Stimulated activated CD8-positive, alpha-beta memory T cell treated with anti-CD3 and anti-CD28 coated beads, Interleukin-12 subunit alpha, Interleukin-12 subunit beta, amount 100 ng/mL, for 1 hour (primary cell): Measurements from ENCODE around the gene RUNX1.

Experiments
- DNase-seq: peaks from one replicate; pipeline ENCODE4 v3.0.0-alpha.2; 2020; ENCODE audit warnings: low read depth

Gene RUNX1

DNA sequence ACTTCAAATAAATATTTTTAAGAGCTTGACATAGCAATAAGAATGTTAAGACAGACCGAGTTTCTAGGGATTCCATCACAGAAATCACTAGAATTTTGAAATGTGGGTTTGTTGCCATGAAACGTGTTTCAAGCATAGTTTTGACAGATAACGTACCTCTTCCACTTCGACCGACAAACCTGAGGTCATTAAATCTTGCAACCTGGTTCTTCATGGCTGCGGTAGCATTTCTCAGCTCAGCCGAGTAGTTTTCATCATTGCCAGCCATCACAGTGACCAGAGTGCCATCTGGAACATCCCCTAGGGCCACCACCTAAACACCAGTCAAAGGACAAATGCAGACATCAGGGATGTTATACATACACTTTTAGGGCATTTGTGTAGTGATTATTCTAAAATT, 168.7 kb downstream of the RUNX1 start:
- DNase-seq: no peak

DNA sequence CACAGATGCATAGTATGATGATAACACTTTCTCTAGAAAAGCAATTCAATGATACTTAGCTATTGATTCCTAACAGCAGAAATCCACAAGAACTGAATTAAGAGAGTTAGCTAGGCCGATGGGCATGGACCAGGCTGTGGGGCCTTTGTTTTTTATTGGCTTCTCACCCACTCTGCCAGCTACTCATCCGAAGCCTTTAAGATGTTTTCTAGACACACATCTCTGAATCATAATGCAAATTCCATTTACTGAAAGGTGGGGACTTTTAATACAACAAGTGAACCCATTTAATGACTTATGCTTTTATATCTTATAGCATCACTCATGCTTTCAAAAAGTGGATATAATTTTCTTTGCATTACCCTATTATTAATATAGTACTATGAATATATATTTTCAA, 170.2 kb downstream of the RUNX1 start:
- no peak for DNase-seq

DNA sequence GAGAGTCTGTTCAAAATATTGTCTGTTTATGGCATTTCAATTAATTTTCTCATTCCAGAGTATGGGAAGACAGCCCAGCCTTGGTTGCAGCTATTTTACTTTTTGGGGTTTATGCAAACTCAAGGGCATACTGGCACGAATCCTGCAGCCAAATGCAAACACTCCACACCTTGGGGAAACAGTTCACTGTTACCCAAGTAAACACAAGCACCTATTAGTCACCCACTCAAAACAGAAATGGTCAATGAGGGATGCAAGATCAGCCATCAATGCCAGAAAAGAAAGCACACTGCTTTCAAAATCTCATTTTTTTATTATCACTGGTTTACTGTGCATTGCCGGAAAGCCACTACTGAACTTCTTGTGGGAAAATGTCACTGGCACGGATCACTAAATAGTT, 170.6 kb downstream of the RUNX1 start:
- no peak for DNase-seq

DNA sequence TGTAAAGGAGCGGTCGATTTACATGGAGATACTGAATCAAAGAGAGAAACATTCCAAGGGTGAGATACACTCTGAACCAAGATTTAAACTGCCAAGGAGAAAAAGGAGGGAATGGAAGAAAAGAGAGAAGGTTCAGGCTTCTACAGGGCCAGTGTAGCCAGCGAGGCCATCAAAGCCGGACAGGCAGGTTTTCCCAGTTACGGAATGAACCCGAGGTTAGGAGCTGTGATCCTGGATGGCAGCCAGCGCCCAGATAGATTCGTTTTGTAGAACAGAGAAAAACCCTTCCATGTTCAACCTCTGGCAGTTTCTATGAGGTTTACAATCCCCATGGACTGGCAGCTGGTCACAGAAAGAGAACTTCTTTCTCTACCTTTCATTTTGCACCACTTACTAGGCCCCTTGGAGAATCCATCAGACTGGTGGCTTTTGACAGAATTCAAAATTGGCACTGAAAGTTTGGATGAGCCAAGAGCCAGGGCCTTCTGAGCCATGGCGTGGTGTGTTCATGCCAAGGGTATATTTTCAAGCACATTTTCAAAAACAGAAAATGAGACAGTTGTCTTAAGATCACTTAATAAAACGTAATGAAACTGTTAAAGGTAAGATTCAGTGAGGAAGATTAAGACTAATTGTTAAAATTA, 171.5 kb downstream of the RUNX1 start:
- no peak for DNase-seq

DNA sequence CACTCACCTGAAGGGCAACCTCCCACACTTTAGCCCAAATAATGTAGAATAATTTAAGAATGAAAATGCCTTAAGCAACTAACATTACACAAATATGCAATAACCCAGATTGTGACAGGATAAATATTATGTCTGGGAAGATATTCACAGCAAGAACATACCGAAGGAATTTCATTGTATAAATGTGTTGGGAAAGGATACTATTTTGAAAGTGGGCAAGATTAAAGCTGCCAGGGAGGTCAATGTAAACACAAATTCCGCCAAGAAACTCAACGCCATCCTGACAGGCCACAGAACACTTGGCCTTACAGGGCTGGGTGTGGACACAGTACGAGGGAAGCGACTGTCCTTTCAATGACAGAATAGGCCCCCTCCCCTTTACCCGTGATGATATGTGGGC, 173.3 kb downstream of the RUNX1 start:
- no peak for DNase-seq

DNA sequence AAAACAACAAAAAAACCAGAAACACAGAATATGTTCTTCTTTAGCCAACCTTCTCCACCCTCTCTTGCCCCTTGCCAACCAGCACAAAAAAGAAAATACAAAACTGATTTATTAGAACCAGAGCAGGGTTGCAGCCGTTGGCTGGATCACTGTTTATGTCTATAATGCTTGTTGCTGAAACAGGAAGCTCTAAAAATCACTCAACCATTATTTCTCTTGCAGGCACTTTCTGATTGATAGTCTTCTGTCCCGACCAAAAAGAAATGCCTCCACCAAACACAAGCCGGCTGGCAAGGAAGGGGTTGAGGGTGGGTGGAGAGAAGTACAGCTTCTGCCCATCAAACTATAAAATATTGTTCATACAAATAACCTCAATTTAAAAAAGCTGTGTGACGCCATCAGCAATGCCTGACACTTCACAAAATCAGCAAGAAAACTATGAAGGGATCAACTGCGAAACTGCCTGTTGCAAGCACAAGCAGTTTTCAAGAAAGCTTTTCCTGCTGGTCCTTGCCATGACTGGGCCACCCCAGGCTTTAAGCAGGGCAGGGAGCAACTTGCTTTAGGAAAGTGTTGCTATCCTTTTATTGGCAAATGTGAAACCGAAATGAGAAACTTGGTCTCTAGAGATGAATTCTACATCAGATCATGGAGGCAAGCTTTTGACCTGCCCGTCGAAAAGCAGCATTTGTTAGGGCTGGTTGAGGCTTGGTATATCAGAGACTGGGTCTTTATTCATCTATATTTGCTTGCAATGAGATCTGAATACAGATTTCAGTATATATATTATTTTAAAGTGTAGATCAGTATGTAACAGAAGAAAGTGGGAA, 174.2 kb downstream of the RUNX1 start:
- DNase-seq: no peak

DNA sequence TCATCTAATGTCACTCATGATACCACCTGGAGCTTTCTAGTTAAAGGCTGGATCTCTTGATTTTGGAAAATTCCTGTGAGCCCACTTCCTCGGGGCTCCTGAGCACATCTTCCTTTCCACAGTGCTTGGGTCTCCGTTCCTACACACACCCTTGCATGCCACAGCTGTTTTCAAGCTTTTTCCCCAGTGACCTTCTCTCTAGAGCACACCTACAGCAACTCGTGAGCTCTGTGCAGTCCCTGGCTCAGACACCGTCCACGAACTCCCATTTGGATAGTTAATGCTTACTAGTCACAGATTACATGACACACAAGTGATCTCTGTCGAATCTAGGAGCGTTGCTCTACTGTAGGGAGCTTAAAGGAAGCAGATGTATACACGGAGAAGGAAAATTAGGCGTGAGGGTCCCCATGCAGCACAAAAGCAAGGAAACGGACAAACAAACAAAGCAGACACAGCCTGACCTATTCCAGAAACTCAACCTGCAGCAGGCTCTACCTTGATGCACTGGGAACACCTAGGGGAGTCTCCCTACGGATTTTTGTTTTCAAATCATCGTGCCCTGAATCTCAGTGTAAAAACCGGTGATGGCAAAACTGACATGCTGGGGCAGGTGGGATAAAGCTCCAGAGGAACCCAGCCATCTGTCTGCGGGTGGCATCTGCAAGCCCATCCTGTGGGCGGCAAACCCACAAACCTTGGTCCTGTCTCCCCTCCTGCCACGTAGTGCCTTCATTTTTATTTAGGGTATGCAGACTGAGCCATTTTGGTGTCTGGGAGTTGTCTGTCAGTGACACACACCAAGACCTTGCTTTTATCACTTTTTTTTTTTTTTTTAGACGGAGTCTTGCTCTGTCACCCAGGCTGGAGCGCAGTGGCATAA, 177.8 kb downstream of the RUNX1 start:
- DNase-seq: no peak

DNA sequence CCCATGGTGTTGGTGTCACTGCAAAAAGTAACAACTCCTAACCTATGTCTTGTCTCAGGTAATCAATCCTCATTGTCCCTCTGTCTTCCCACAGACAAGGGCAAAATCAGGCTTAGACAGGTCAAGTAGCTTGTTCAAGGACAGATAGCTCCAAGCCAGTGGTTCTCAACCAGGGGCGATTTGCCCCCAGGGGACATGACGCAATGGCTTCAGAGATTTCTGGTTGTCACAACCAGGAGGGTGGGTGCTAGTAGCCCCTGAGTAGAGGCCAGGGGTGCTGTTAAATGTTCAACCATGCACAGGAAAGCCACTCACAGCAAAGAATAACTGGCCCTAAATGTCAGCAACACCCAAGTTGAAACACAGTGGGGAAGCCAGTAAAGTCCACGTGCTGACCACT, 178.9 kb downstream of the RUNX1 start:
- no peak for DNase-seq

DNA sequence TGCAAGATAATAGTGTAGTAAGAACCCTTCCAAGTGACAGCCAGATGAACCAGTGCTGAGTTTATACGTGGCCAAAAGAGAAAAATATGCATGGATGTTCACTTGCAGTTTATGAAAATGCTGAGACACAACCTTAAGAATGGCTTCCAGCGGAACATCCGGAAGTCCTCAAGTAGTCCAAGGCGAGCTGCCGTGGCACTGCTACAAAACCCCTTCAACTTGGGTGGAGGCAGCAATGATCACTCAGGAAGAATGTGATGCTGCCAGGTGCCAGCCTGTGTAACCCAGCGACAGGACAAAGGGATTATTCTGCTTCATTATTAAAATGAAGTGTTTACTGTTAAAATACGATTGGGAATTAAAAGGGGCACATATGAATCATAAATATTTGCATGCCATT, 179.6 kb downstream of the RUNX1 start:
- DNase-seq: no peak

DNA sequence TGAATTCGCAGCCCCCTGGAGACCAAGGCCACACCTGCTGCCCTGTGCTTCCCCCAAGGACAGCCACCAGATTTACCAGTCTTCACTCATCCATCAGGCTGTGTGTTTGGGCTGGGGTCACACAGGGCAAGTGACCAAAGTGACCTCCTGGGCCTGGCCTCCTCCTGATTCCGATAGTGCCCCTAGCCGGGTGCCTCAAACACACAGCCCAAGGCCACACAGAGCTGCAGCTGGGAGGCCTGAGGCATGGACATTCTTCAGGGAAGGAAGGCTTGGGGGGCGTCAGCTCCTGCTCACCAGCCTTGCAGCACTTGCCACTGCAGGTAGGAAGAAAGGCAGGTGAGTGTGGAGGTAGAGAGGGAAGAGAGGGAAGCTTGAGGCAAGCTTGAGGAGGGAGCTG, 181.3 kb downstream of the RUNX1 start:
- no peak for DNase-seq

DNA sequence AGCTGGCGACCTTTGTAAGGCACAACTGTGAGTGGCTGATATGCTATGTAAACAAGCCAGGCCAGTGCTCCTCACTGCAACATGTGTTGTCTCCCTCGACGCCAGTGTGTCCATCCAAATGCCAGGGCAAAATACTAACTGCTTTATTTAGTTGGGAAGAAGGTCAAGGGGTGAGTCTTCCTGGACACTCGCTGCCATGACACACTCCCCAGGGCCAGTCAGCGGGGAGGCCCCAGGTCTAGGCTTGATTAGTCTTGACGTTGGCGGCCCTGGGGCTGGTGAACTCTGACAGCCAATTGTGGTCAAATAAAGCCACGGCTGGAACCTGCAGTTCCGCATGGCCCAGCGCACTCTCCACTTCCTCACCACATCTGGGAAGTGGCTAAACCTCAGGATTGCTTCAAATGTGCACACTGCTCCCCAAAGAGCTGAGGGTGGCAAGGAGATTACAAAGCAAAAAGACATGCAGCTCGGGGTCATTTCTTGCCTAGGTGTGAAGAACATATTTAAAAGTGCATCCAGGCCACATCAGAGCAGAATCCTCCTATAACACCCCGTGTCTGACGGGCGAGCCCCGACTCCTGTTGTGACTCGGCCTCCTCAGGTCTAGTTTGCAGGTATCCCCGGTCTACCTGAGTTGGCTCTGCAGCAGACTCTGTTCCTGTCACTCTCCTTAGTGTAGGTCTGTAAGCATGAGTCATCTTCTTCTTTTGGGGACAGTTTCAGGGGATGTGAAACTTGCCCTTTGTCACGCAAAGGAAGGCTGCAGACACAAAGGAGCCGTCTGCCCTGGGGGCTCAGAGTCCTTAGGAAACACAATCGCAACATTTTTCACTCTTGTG, 183.5 kb downstream of the RUNX1 start:
- no peak for DNase-seq

DNA sequence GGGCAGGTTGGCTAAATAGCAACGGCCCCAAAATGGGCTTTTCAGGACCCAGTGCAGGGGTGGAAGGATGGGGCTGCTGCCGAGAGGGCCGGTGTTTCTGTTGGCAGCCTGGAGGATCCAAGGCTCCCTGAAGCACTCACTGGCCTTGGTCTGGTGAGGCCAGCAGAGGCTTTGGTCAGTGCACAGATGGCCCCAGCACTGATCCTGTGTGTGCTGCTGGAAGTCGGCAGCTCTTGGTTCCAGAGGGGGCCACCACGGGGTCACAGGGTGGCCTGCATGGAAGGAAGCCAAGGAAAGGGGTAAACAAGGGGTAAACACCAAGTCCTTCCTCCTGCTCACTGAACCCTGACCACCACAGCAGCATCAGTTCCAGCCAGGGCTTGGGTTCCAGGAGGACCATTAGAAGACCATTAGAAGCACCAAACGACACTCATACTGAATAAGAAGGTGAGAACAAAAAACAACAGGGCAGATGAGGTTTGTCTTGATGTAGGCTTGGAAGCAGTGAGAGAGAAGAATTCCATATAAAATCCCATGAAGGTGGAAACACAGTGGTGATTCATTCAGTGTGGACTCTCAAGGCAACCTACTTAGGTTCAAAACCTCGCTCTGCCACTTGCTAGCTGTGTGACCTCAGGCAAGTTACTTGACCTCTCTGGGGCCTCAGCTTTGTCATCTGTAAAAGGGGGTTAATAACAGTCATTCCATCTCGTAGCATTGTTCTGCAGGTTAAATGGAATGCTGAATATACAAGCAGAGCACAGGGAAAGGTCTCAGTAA, 184.5 kb downstream of the RUNX1 start:
- no peak for DNase-seq

DNA sequence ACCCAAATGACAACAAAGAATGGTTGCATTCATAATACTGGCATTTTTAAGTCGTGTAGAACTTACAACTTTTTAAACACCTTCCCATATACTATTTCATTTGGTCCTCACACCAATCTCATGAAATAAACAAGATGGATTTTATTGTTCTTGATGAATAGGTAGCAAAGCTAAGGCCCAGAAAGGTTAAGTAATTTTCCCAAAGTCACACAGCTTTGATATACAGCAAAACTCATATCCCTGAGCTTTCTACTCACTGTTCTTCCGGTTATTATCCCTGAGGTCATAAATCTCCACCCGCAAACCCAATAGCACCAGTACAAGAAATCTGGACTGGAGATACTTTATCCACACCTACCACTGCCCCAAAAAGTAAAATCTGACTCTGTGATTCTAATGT, 186.2 kb downstream of the RUNX1 start:
- no peak for DNase-seq

DNA sequence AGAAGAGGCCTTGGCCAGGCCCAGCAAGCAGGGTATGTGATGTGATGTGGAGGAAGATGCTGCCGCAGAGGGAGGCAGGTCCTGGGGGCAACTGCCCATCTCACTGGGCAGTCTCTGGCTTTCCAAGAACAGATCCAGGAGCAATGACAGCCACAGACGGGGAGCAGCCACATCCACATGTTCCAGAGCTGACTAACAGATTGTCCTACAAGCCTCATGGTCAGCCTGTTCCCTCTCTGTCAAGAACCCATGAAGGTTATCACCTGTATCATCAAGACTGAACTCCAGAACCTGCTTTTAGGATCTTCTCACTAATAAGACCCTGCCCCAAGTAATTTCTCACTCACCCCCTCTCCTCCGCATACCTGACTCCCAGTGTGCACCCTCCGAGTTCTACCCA, 187.8 kb downstream of the RUNX1 start:
- DNase-seq: no peak

DNA sequence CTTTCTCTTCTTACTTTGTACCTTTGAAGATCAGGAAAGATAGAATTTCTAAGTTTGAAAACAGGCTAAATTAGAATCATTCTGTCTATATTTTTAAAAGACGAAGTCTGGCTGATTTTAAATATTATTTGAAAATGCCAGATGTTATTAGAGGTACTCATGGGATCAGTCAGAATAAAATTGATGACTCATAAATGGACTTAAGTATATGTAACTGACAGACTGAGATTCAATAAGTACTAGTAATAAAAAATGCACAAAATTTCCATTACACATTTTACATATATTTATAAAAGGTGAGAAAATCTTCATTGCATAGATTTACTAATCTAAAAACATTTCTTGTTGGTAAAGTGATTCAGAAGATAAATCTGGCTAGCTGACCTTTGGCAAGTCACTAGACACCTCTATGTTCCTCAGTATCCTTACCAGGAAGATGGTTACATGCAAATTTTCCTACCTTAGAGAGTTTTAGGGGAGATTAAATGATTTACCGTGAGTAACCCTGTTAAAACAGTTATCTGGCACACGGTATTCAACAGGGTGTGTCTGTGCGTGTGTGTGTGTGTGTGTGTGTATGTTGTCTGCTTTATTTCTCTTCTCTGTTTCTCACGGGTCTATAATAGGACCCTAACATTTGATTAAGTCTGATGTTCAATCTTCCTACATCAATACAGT, 189.0 kb downstream of the RUNX1 start:
- no peak for DNase-seq

DNA sequence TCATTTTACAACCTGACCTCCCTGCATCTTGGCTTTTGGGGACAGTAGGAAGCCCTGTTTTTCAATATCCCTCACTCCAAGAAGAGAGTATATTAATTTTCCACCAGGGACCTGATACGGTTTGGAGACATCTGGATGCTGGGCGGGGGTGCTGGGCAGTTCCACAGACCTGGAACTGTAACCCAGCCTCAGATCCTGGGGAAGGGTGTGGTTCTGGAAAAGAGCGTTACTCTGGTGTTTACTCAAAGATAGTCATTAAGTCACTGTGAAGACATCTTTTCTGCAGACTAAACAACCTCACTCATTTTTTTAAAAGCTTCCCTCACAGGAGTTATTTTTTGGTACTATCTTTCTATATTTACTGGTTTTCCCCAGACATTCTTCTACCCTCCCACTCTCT, 190.5 kb downstream of the RUNX1 start:
- DNase-seq: no peak

DNA sequence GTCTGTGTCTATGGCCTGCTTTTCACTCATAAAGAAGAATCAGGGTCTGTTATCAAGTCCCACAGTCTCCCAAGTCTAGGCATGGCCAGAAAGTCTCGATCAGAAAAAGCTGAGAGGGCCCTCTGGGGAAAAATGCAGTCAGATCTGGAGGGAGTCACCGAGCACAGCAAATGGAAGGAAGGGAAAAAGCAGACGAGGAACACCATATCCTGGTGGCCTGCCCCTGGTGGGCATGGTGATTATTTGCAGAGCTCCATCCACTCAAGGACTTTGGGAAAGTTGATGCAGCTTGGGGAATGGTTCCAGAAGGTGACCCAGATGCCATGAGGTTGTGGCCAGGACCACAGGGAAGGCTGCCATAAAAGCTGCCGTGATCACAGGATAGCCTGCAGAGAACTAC, 191.2 kb downstream of the RUNX1 start:
- no peak for DNase-seq

DNA sequence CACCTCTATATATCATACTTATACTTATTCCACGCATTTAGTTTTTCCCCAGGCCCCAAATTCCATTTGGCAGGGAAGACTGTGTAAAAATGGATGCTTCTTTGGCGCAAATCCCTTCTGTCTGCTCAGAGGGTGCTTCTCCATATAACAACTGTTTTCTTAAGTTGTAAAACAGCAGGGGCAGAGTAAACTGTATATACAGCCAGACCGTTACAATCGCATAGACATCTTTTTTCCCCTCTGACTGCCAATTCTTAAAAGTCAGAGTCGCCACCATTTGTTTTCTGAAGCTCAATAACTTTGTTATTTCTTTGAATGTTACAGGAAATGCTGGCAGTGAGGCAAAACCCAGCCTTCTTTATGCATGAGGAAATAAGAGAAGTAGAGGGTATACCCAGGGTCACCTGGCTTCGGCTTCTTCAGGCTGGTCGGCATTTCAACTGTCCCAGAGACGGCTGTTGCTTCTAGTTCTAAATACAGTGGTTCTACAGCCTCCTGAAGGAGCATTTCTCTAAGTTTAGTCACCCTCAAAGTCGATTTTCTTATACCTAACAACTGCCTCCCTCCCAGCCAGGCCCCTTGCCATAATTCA, 191.9 kb downstream of the RUNX1 start:
- no peak for DNase-seq

DNA sequence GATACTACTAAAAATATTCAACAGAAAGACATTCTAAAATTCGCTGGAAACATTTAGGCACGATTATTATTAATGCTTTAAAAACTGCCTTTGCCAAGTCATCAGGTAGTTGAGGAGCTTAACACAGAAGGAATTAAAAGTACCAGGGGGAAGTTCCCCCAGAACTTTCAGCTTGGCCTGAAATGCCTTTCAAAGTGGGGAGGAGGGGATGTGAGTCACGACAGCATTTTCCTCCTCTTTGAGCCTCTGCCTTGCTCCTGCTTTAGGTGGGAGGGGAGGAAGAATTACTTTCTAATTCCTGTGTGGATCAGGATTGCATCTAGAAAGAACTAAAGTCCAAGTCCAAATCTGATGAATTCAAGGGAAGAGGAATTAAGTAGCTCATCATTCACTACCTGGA, 196.7 kb downstream of the RUNX1 start:
- DNase-seq: no peak

DNA sequence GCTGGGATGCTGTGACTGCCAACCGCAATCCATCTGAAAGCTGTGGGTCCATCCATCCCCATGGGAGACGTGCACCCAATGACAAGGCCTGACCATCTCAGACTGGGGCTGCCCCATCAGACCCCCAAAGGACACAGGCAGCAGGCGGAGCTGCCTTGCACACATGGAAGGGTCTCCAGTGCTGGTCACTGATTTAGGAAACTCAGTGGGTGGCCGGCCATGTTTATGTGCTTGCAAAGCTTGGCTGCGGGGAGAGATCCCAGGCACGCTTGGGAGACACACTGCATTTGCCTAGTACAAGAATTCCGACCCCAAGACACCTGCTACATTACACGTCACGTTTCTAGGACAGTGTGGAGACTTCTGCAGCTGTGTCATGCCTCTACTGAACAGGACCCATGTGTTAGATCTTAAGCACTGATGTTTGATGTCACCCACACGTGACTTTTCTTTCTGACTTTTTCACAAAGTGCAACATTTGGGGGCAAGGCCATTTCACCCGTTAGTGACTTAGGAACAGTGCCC, 198.9 kb downstream of the RUNX1 start:
- no peak for DNase-seq
